Cerebellar nuclear complex (tissue), 1 donor: ENCODE results near the gene IRF8.
"Not testable (repeated sequence)": the region's sequence is repeated elsewhere in the genome, so short reads cannot be mapped to it uniquely, and the experiment has no call there.

Experiments
- DNase-seq, 2 experiments: peaks; one replicate each; lab custom pipeline; 2025; lab: John Stamatoyannopoulos, UW

The IRF8 gene

GRCh38 chr16:85935391-85935973 is 36.5 kb downstream of the IRF8 start:
- DNase-seq, result no peak

GRCh38 chr16:85935974-85936760 is 37.2 kb downstream of the IRF8 start:
- DNase-seq, result no peak

- DNase-seq, result no peak
These were observed 37.9 kb downstream of the IRF8 start for GRCh38 chr16:85936816-85937215.

GRCh38 chr16:85940214-85940613 is 41.3 kb downstream of the IRF8 start:
- no peak for DNase-seq

GRCh38 chr16:85941863-85942644 is 43.1 kb downstream of the IRF8 start:
- no peak for DNase-seq

- not testable (repeated sequence) for DNase-seq
These were observed 43.7 kb downstream of the IRF8 start for GRCh38 chr16:85942659-85943058.

- DNase-seq, result no peak
These were observed 44.7 kb downstream of the IRF8 start for GRCh38 chr16:85943711-85944110.

- DNase-seq, result no peak
These were observed 45.8 kb downstream of the IRF8 start for GRCh38 chr16:85944572-85945423.

GRCh38 chr16:85945424-85945751 is 46.4 kb downstream of the IRF8 start:
- DNase-seq, result no peak

GRCh38 chr16:85946541-85947124 is 47.7 kb downstream of the IRF8 start:
- DNase-seq, result no peak

GRCh38 chr16:85947230-85948137 is 48.5 kb downstream of the IRF8 start:
- no peak for DNase-seq

- no peak for DNase-seq
These were observed 49.2 kb downstream of the IRF8 start for GRCh38 chr16:85948138-85948509.

- no peak for DNase-seq
These were observed 49.8 kb downstream of the IRF8 start for GRCh38 chr16:85948616-85949265.

- no peak for DNase-seq
These were observed 51.4 kb downstream of the IRF8 start for GRCh38 chr16:85950136-85950918.

- no peak for DNase-seq
These were observed 53.2 kb downstream of the IRF8 start for GRCh38 chr16:85952197-85952596.

- DNase-seq, result no peak
These were observed 53.8 kb downstream of the IRF8 start for GRCh38 chr16:85952811-85953210.

- no peak for DNase-seq
These were observed 56.1 kb downstream of the IRF8 start for GRCh38 chr16:85954927-85955519.

- DNase-seq, result no peak
These were observed 56.6 kb downstream of the IRF8 start for GRCh38 chr16:85955566-85955965.

- DNase-seq, result no peak
These were observed 57.5 kb downstream of the IRF8 start for GRCh38 chr16:85956426-85956825.
